ENCODE measurements around the gene ODF4. TPM values are rescaled to one million over a fixed set of nuclear protein-coding genes. Genes with fewer than 3 reads are reported as not detected.

ODF4 gene
- total and polyA plus RNA-seq, 2 of the 13 experiments (the other 11 are each of a cell fraction or from before 2014, with no cell fraction given): not detected

DNA sequence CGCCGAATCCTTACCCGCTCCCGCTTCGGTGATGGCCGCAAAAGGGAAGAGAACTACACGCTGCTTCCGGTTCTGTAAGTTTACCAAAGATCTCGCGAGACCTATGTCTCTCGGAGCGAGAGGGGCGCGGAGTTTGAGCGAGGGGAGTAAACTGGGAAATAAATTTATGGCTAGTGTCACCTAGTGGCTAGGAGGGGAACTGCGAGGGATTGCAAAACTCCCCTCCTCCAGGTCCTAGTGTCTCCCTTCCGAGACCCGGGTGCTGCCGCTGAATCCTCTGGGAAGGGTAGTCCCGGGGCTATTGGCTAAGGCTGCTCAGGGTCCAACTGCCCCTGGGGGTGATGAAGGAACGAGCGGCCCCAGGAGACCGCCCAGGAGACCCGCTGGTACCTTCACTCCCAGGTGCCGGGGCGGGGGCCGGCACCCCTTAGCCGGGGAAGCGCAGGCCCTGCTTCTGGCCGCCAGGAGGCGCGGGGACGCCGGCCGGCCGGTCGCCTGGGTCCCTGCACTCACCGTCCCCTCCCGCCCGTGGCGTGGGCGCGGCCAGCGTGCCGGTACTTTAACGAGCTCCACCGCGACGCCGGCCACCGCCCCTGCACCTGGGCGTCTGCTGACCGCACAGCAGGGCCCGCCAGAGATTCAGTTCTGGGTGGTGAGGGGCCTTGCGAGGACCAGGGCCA lies 43.6 kb downstream of the ODF4 start, which contains the start of gene RPL26 (continued):
- TF ChIP-seq BHLHE40 (IDR thresholded peaks at IDR 0.05; ENCODE audit: low read length) (no peak; the same call in 1 of the 2 replicates), FOXM1 (CRISPR knock-in tag; IDR thresholded peaks at IDR 0.05) (no peak), ZNF143 (CRISPR knock-in tag; IDR thresholded peaks at IDR 0.05) (peak; percentile 82), CHCHD3 (CRISPR knock-in tag; IDR thresholded peaks at IDR 0.05) (0 out of 2 replicates have a peak, but pooled peaks have one; percentile 30), MEIS1 (CRISPR knock-in tag; IDR thresholded peaks at IDR 0.05; ENCODE audit: borderline replicate concordance) (0 out of 2 replicates have a peak, but pooled peaks have one; percentile 7), ELF3 (CRISPR knock-in tag; IDR thresholded peaks at IDR 0.05) (peak; percentile 68), ZNF558 (CRISPR knock-in tag; IDR thresholded peaks at IDR 0.05; ENCODE audit: borderline replicate concordance) (no peak; the same call in 1 of the 2 replicates), SYNCRIP (IDR thresholded peaks at IDR 0.05; ENCODE audit: insufficient read depth, low read depth, low read length) (no peak), NFE2L1 (CRISPR knock-in tag; IDR thresholded peaks at IDR 0.05; ENCODE audit: borderline replicate concordance) (no peak), ELF4 (CRISPR knock-in tag; IDR thresholded peaks at IDR 0.05; ENCODE audit: borderline replicate concordance) (peak; percentile 88; the same call in 1 of the 2 replicates), CREM (IDR thresholded peaks at IDR 0.05) (peak; percentile 80), CREM (CRISPR knock-in tag; IDR thresholded peaks at IDR 0.05) (no peak), NFE2 (CRISPR knock-in tag; IDR thresholded peaks at IDR 0.05) (no peak), ZFP37 (CRISPR knock-in tag; IDR thresholded peaks at IDR 0.05; ENCODE audit: borderline replicate concordance) (no peak), FOXO1 (CRISPR knock-in tag; IDR thresholded peaks at IDR 0.05) (no peak; the same call in 1 of the 2 replicates), MBNL3 (CRISPR knock-in tag; conservative IDR thresholded peaks at IDR 0.05) (no peak), HNRNPL (IDR thresholded peaks at IDR 0.05; ENCODE audit: low read depth, low read length) (no peak), BRCA1 (CRISPR knock-in tag; IDR thresholded peaks at IDR 0.05) (no peak)
- TF ChIP-seq, protein P1, sequence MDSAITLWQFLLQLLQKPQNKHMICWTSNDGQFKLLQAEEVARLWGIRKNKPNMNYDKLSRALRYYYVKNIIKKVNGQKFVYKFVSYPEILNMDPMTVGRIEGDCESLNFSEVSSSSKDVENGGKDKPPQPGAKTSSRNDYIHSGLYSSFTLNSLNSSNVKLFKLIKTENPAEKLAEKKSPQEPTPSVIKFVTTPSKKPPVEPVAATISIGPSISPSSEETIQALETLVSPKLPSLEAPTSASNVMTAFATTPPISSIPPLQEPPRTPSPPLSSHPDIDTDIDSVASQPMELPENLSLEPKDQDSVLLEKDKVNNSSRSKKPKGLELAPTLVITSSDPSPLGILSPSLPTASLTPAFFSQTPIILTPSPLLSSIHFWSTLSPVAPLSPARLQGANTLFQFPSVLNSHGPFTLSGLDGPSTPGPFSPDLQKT (CRISPR knock-in tag; IDR thresholded peaks at IDR 0.05; ENCODE audit: borderline replicate concordance): no peak
- TF ChIP-seq, protein P2, sequence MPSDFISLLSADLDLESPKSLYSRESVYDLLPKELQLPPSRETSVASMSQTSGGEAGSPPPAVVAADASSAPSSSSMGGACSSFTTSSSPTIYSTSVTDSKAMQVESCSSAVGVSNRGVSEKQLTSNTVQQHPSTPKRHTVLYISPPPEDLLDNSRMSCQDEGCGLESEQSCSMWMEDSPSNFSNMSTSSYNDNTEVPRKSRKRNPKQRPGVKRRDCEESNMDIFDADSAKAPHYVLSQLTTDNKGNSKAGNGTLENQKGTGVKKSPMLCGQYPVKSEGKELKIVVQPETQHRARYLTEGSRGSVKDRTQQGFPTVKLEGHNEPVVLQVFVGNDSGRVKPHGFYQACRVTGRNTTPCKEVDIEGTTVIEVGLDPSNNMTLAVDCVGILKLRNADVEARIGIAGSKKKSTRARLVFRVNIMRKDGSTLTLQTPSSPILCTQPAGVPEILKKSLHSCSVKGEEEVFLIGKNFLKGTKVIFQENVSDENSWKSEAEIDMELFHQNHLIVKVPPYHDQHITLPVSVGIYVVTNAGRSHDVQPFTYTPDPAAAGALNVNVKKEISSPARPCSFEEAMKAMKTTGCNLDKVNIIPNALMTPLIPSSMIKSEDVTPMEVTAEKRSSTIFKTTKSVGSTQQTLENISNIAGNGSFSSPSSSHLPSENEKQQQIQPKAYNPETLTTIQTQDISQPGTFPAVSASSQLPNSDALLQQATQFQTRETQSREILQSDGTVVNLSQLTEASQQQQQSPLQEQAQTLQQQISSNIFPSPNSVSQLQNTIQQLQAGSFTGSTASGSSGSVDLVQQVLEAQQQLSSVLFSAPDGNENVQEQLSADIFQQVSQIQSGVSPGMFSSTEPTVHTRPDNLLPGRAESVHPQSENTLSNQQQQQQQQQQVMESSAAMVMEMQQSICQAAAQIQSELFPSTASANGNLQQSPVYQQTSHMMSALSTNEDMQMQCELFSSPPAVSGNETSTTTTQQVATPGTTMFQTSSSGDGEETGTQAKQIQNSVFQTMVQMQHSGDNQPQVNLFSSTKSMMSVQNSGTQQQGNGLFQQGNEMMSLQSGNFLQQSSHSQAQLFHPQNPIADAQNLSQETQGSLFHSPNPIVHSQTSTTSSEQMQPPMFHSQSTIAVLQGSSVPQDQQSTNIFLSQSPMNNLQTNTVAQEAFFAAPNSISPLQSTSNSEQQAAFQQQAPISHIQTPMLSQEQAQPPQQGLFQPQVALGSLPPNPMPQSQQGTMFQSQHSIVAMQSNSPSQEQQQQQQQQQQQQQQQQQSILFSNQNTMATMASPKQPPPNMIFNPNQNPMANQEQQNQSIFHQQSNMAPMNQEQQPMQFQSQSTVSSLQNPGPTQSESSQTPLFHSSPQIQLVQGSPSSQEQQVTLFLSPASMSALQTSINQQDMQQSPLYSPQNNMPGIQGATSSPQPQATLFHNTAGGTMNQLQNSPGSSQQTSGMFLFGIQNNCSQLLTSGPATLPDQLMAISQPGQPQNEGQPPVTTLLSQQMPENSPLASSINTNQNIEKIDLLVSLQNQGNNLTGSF (CRISPR knock-in tag; IDR thresholded peaks at IDR 0.05): no peak
- TF ChIP-seq, protein P3, sequence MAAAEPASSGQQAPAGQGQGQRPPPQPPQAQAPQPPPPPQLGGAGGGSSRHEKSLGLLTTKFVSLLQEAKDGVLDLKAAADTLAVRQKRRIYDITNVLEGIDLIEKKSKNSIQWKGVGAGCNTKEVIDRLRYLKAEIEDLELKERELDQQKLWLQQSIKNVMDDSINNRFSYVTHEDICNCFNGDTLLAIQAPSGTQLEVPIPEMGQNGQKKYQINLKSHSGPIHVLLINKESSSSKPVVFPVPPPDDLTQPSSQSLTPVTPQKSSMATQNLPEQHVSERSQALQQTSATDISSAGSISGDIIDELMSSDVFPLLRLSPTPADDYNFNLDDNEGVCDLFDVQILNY (CRISPR knock-in tag; conservative IDR thresholded peaks at IDR 0.05): peak; percentile 40
- TF ChIP-seq, protein P4, sequence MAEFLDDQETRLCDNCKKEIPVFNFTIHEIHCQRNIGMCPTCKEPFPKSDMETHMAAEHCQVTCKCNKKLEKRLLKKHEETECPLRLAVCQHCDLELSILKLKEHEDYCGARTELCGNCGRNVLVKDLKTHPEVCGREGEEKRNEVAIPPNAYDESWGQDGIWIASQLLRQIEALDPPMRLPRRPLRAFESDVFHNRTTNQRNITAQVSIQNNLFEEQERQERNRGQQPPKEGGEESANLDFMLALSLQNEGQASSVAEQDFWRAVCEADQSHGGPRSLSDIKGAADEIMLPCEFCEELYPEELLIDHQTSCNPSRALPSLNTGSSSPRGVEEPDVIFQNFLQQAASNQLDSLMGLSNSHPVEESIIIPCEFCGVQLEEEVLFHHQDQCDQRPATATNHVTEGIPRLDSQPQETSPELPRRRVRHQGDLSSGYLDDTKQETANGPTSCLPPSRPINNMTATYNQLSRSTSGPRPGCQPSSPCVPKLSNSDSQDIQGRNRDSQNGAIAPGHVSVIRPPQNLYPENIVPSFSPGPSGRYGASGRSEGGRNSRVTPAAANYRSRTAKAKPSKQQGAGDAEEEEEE (CRISPR knock-in tag; IDR thresholded peaks at IDR 0.05; ENCODE audit: borderline replicate concordance): no peak
